HepG2 (cell line): ENCODE results near the gene SYCP2. TPM values are rescaled to one million over a fixed set of nuclear protein-coding genes. Genes with fewer than 3 reads are reported as not detected.
A peak's percentile ranks its signal among the peaks of the same experiment; 100 is the strongest.

ENCODE experiments used
- FOXJ3 ChIP-seq: sonication (generic); formaldehyde crosslinking; IDR thresholded peaks from 2 replicates; pipeline ENCODE4 v1.4.0; 2020; ENCODE audit warnings: missing genetic modification reagents, mild to moderate bottlenecking, borderline replicate concordance
- HIC2 ChIP-seq: sonication (generic); formaldehyde crosslinking; IDR thresholded peaks from 2 replicates; pipeline ENCODE4 v1.9.0; 2022; ENCODE audit warnings: low read depth, missing genetic modification reagents
- HNRNPL ChIP-seq: fragments of 200-400 bp; formaldehyde crosslinking; IDR thresholded peaks from 2 replicates; pipeline ENCODE4 v1.6.1; 2017; ENCODE audit warnings: mild to moderate bottlenecking, low read depth, low read length
- KIAA2018 ChIP-seq: sonication (generic); formaldehyde crosslinking; IDR thresholded peaks from 2 replicates; pipeline ENCODE4 v1.5.0; 2020; ENCODE audit warnings: mild to moderate bottlenecking, missing genetic modification reagents, borderline replicate concordance
- MTF1 ChIP-seq: sonication (generic); formaldehyde crosslinking; IDR thresholded peaks from 2 replicates; pipeline ENCODE4 v1.5.0; 2020; ENCODE audit warnings: missing genetic modification reagents
- RAD51 ChIP-seq: fragments of 450-650 bp; IDR thresholded peaks from 2 replicates; pipeline ENCODE4 v1.6.1; 2016; ENCODE audit warnings: borderline replicate concordance
- SKI ChIP-seq: fragments of 450-650 bp; IDR thresholded peaks from one replicate; pipeline ENCODE4 v1.6.1; 2018; ENCODE audit warnings: mild to moderate bottlenecking; ENCODE audit not compliant: partially characterized antibody
- SNRNP70 ChIP-seq: fragments of 200-400 bp; formaldehyde crosslinking; IDR thresholded peaks from 2 replicates; pipeline ENCODE4 v1.6.1; 2017; ENCODE audit warnings: mild to moderate bottlenecking, low read depth, low read length, moderate library complexity
- TBX2 ChIP-seq: sonication (generic); formaldehyde crosslinking; IDR thresholded peaks from 2 replicates; pipeline ENCODE4 v1.5.0; 2020; ENCODE audit warnings: missing genetic modification reagents, mild to moderate bottlenecking, borderline replicate concordance
- YY1 ChIP-seq: IDR thresholded peaks from 2 replicates; pipeline ENCODE4 v1.6.1; 2011; ENCODE audit warnings: low read length, low read depth, moderate library complexity, mild to moderate bottlenecking; ENCODE audit not compliant: insufficient read depth, insufficient replicate concordance
- ZNF720 ChIP-seq: sonication (generic); formaldehyde crosslinking; IDR thresholded peaks from 2 replicates; pipeline ENCODE4 v1.4.0; 2020; ENCODE audit warnings: missing genetic modification reagents
- ZSCAN29 ChIP-seq: sonication (generic); formaldehyde crosslinking; conservative IDR thresholded peaks from 2 replicates; pipeline ENCODE4 v1.4.0; 2020; ENCODE audit warnings: mild to moderate bottlenecking, missing genetic modification reagents
- polyA plus RNA-seq, 8 experiments: library from polyadenylated mRNA; depleted of rRNA in 3 of 8; stranded (reverse) in 7 of 8; unstranded in 1 of 8; fragments of >200 nt; fragmentation: Illumina TruSeq in 4 of 8; extraction: Trizol in 4 of 8; gene quantifications; 2 replicates each; pipeline versions ENCODE4 v1.2.1 to v1.2.3, GENCODE V29; 2011 to 2016; ENCODE audit warnings: low read depth in 4 of 8, missing spikeins in 1 of 8, mixed read lengths in 1 of 8; ENCODE audit not compliant: insufficient read depth in 1 of 8
- total RNA-seq, 5 experiments: library from RNA; depleted of rRNA; stranded (reverse); fragments of >200 nt; fragmentation: Illumina TruSeq; extraction: Trizol; gene quantifications; 2 replicates each; pipeline ENCODE4 v1.2.3, GENCODE V29; 2016; ENCODE audit warnings: low read depth in 1 of 5
- TF ChIP-seq, protein P1 (sequence below): sonication (generic); formaldehyde crosslinking; IDR thresholded peaks from 2 replicates; pipeline ENCODE4 v1.8.0; 2023; ENCODE audit warnings: mild to moderate bottlenecking, missing genetic modification reagents
- TF ChIP-seq, protein P2 (sequence below): sonication (generic); formaldehyde crosslinking; IDR thresholded peaks from 2 replicates; pipeline ENCODE4 v1.8.0; 2022; ENCODE audit warnings: missing genetic modification reagents, mild to moderate bottlenecking, moderate library complexity, borderline replicate concordance

SYCP2 gene
- total and polyA plus RNA-seq, 2 of the 13 experiments (the other 11 are each of a cell fraction or from before 2014, with no cell fraction given): 0.07 to 0.24 TPM

- no peak for TF ChIP-seq KIAA2018 (CRISPR knock-in tag)
- TF ChIP-seq, protein P1, sequence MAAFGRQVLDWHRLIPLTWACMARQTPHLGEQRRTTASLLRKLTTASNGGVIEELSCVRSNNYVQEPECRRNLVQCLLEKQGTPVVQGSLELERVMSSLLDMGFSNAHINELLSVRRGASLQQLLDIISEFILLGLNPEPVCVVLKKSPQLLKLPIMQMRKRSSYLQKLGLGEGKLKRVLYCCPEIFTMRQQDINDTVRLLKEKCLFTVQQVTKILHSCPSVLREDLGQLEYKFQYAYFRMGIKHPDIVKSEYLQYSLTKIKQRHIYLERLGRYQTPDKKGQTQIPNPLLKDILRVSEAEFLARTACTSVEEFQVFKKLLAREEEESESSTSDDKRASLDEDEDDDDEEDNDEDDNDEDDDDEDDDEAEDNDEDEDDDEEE (CRISPR knock-in tag): peak; percentile 93
- TF ChIP-seq RAD51: no peak
- peak; percentile 44 for TF ChIP-seq YY1
- peak; percentile 28; the same call in 1 of the 2 replicates for TF ChIP-seq HIC2 (CRISPR knock-in tag)
- peak; percentile 64; the same call in 1 of the 2 replicates for TF ChIP-seq HNRNPL
- peak; percentile 71 for TF ChIP-seq SKI
- no peak for TF ChIP-seq MTF1
- peak; percentile 55 for TF ChIP-seq TBX2 (CRISPR knock-in tag)
- no peak; the same call in 1 of the 2 replicates for TF ChIP-seq FOXJ3
- no peak for TF ChIP-seq SNRNP70
- TF ChIP-seq ZNF720 (CRISPR knock-in tag): no peak
- TF ChIP-seq, protein P2, sequence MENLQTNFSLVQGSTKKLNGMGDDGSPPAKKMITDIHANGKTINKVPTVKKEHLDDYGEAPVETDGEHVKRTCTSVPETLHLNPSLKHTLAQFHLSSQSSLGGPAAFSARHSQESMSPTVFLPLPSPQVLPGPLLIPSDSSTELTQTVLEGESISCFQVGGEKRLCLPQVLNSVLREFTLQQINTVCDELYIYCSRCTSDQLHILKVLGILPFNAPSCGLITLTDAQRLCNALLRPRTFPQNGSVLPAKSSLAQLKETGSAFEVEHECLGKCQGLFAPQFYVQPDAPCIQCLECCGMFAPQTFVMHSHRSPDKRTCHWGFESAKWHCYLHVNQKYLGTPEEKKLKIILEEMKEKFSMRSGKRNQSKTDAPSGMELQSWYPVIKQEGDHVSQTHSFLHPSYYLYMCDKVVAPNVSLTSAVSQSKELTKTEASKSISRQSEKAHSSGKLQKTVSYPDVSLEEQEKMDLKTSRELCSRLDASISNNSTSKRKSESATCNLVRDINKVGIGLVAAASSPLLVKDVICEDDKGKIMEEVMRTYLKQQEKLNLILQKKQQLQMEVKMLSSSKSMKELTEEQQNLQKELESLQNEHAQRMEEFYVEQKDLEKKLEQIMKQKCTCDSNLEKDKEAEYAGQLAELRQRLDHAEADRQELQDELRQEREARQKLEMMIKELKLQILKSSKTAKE (CRISPR knock-in tag): peak; percentile 72
- TF ChIP-seq ZSCAN29 (CRISPR knock-in tag): peak; percentile 81; the same call in 1 of the 2 replicates
Measured at GRCh38 chr20:59940129-59940955, 6.9 kb upstream of the SYCP2 start, which contains the start of the genes FAM217B and PPP1R3D (continued).
